Activated CD4-positive, alpha-beta T cell treated with anti-CD3 and anti-CD28 coated beads for 24 hours (primary cell): Measurements from ENCODE around the gene DYNC2I2.
"Not testable (repeated sequence)": the region's sequence is repeated elsewhere in the genome, so short reads cannot be mapped to it uniquely, and the experiment has no call there.

Experiments
- DNase-seq, 2 donors: peaks; one replicate each; pipeline ENCODE4 v3.0.0-alpha.2; 2020; ENCODE audit warnings: low read depth in 2 of 2

The DYNC2I2 gene

DNA sequence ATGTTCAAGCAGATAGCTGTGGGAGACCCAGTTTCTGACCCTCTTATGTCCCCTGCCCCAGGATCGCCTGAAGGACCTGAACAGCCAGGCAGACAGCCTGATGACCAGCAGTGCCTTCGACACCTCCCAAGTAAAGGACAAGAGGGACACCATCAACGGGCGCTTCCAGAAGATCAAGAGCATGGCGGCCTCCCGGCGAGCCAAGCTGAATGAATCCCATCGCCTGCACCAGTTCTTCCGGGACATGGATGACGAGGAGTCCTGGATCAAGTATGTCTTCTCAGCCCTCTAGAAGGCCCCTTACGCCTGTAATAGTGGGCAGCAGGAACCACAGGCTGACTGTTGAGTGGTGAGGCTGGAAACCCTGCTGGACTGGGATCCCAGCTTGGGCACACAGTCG is 41.1 kb downstream of the DYNC2I2 start:
- DNase-seq: no peak

DNA sequence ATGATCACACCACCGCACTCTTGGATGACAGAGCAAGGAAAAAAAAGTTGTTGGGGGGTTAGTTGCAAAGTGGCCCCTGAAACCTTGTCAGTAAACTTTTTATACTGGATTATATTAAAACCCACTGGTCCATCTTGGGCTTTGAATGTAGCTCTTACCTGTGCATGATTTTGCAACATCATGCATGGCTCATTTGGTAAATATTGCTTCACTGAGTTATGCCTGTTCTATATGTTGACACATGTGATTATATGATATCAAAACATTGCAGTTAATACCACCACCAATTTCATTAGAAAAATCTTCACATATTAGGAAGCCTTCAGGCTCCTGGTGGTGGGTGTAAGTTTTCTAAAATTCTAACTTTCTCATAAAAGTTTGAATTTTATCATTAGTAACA is 41.9 kb downstream of the DYNC2I2 start:
- DNase-seq: no peak

DNA sequence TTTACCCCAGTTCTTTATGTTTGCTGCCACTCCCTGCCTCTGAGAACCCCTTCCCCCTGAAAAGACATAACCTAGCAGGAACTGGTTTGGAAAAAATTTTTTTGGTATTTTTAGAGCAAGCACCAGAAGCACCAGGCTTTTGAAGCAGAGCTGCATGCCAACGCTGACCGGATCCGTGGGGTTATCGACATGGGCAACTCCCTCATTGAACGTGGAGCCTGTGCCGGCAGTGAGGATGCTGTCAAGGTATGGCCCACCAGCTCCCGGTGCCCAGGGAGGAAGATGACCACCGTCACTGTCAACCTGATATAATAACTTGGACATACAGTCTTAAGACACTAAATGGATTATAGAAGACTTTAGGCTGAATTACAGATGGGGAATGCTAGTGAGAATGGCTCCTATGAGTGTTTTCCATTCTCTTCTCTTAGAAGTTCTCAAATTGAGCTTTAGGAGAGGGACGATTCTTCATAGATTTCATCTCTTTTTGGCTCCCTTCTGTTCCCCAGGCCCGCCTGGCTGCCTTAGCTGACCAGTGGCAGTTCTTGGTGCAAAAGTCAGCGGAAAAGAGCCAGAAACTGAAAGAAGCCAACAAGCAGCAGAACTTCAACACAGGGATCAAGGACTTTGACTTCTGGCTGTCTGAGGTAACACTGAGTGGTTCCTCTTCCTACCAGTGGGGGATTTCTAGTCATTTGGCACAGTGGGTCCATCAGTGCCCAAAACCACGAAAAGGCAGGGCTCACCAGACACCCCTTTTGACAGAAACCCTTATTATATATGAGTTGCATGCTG is 44.9 kb downstream of the DYNC2I2 start:
- DNase-seq: no peak

GRCh38 chr9:128610897-128611296 is 45.8 kb downstream of the DYNC2I2 start:
- DNase-seq: no peak

DNA sequence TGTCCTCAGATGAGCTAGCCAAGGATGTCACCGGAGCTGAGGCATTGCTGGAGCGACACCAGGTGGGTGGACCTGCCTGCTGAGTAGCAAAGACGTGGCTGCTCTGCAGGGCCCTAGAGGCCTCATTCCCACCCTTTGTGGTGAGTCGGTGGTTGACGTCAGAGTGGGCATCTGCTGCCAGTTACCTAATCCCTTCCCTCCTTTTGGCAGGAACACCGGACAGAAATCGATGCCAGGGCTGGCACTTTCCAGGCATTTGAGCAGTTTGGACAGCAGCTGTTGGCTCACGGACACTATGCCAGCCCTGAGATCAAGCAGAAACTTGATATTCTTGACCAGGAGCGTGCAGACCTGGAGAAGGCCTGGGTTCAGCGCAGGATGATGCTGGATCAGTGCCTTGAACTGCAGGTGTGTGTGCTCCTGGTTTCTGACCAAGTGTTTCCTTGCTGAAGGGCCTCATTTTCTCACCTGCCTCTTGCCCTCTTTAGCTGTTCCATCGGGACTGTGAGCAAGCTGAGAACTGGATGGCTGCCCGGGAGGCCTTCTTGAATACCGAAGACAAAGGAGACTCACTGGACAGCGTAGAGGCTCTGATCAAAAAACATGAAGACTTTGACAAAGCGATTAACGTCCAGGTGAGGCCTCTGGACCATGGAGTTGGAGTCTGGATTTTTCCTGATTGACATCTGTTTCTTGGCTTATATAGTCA is 48.9 kb downstream of the DYNC2I2 start:
- DNase-seq: no peak

DNA sequence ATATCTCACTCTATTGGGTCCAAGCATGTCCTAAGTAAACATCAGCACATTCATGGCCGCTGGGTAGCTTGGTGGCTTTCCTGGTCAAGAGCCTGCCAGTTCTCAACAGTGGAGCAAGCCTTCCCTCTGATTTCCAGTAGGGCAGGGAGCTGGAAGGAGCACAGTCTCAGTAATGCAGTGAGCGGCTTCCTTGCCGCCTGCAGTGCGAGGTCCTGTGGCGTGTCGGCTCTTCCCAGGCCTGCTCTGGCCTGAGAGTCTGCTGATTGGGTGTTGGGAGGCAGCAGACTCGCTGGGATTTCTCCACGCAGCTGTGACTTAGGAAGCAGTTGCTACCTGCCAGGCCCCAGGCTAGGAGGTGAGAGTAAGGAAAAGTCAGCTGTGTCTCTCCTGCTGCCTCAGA is 53.0 kb downstream of the DYNC2I2 start:
- no peak for DNase-seq

DNA sequence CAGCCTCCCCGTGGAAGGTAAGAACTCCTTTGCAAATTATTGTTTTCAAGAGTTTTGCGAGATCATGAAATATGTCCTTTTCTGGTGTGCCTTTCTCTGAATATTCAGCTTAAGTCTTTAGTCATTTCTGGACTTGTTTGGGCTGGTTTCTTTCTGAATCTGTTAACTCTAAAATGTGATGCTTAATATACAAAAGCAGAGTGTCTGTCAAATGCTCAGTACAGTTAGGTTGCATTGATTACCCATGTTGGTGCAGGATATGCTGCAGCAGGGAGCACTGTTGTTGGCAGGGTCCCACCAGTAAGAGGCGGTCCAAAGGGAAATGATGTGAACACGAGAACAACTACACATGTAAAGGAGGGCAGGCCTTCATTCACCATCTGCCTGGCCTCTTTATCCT is 56.5 kb downstream of the DYNC2I2 start:
- DNase-seq: no peak

GRCh38 chr9:128595471-128595870 is 61.2 kb downstream of the DYNC2I2 start:
- no peak for DNase-seq

- DNase-seq: no peak
Measured at GRCh38 chr9:128593856-128594255, 62.8 kb downstream of the DYNC2I2 start.

DNA sequence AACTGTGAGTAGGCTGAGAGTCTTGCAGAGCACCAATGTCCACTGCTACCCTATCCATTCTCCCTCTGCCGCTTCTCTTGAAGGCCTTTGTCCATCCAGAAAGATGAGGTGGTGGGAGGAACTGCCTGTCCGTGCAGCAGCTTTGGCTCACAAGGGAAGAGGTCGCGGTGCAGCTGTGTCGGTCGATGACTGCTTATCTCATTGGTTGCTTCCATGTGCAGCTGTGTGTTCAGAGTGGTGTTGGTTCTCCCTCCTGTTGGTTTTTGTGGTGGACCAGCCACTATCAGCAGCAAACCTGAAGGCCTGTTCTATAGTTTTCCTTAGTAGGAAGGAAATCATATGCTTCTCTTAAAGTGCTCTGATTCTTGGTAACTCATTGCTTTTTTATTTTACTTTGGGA is 63.6 kb downstream of the DYNC2I2 start:
- DNase-seq: no peak

- no peak for DNase-seq
Measured at GRCh38 chr9:128588581-128589233, 67.9 kb downstream of the DYNC2I2 start.

DNA sequence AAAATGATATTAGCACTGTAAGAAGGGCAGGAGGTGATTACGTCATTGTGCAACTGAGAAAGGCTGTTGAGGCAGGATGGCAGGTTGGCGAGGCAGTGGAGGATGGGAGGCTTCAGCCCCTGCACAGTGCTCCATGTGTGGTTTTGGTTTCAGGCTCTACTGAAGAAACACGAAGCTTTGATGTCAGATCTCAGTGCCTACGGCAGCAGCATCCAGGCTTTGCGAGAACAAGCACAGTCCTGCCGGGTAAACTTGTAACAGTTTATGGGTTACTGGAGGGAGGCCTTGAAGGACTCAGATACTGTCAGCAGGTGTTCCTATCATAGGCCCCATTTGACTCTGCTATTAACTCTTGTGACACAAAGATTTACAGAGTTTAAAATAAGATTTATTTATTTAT is 69.2 kb downstream of the DYNC2I2 start:
- peak; percentile 15 to 31 for DNase-seq

DNA sequence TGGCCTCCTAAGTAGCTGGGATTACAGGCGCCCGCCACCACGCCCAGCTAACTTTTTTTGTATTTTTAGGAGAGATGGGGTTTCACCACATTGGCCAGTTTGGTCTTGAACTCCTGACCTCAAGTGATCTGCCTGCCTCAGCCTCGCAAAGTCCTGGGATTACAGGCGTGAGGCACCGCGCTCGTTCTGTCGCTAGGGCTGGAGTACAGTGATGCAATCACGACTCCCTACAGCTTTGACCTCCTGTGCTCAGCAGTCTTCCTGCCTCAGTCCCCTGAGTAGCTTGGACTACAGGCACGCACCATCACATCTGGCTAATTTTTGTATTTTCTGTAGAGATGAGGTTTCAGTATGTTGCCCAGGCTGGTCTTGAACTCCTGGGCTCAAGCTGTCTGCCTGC is 69.7 kb downstream of the DYNC2I2 start:
- not testable (repeated sequence) for DNase-seq

- not testable (repeated sequence) for DNase-seq
Measured at GRCh38 chr9:128585155-128585554, 71.5 kb downstream of the DYNC2I2 start.
